H9 (cell line): ENCODE results near the gene ZNF385B. TPM values are rescaled to one million over a fixed set of nuclear protein-coding genes. Genes with fewer than 3 reads are reported as not detected.

Experiments used
- DNase-seq: peaks from one replicate; pipeline ENCODE4 v3.0.0-alpha.2; 2017
- H2AFZ ChIP-seq: one replicate; pipeline ENCODE4 v1.6.1; 2013; ENCODE audit warnings: mild to moderate bottlenecking, low read length, control low read depth, moderate library complexity
- H2AK5ac ChIP-seq: 2 replicates; pipeline ENCODE4 v1.6.1; 2013; ENCODE audit warnings: low read length, control low read depth, mixed read lengths; ENCODE audit not compliant: insufficient read length
- H2BK120ac ChIP-seq: one replicate; pipeline ENCODE4 v1.6.1; 2013; ENCODE audit warnings: low read depth, mild to moderate bottlenecking, low read length, control low read depth, inconsistent platforms; ENCODE audit not compliant: poor library complexity, severe bottlenecking
- H2BK12ac ChIP-seq: 2 replicates; pipeline ENCODE4 v1.6.1; 2013; ENCODE audit warnings: low read length, control low read depth, mixed read lengths, low read depth; ENCODE audit not compliant: insufficient read length
- H2BK15ac ChIP-seq: 2 replicates; pipeline ENCODE4 v1.6.1; 2013; ENCODE audit warnings: low read depth, low read length, control low read depth
- H2BK20ac ChIP-seq: one replicate; pipeline ENCODE4 v1.6.1; 2013; ENCODE audit warnings: low read depth, mild to moderate bottlenecking, low read length, control low read depth, inconsistent platforms; ENCODE audit not compliant: poor library complexity, severe bottlenecking
- H2BK5ac ChIP-seq: 2 replicates; pipeline ENCODE4 v1.6.1; 2013; ENCODE audit warnings: low read length, control low read depth, mixed read lengths; ENCODE audit not compliant: insufficient read length
- H3K14ac ChIP-seq: 2 replicates; pipeline ENCODE4 v1.6.1; 2013; ENCODE audit warnings: low read length, control low read depth; ENCODE audit not compliant: insufficient read depth
- H3K18ac ChIP-seq: 2 replicates; pipeline ENCODE4 v1.6.1; 2013; ENCODE audit warnings: low read depth, mild to moderate bottlenecking, mixed read lengths, low read length, control low read depth; ENCODE audit not compliant: insufficient read length
- H3K23ac ChIP-seq: 2 replicates; pipeline ENCODE4 v1.6.1; 2013; ENCODE audit warnings: low read length, control low read depth, mixed read lengths, low read depth; ENCODE audit not compliant: insufficient read length
- H3K23me2 ChIP-seq: 2 replicates; pipeline ENCODE4 v1.6.1; 2013; ENCODE audit warnings: low read depth, mild to moderate bottlenecking, mixed read lengths, low read length, control low read depth; ENCODE audit not compliant: insufficient read length, poor library complexity, severe bottlenecking
- H3K27ac ChIP-seq: 2 replicates; pipeline ENCODE4 v1.5.1; 2013; ENCODE audit warnings: low read length, control low read depth, mixed read lengths, low read depth; ENCODE audit not compliant: insufficient read length
- H3K27me3 ChIP-seq: 2 replicates; pipeline ENCODE4 v1.6.1; 2013; ENCODE audit warnings: low read length, control low read depth, inconsistent platforms; ENCODE audit not compliant: insufficient read depth
- H3K4ac ChIP-seq: 2 replicates; pipeline ENCODE4 v1.6.1; 2013; ENCODE audit warnings: low read depth, mild to moderate bottlenecking, control low read depth, inconsistent platforms, low read length, moderate library complexity
- H3K4me1 ChIP-seq: 2 replicates; pipeline ENCODE4 v1.6.1; 2013; ENCODE audit warnings: low read length, control low read depth, inconsistent platforms; ENCODE audit not compliant: insufficient read depth
- H3K4me2 ChIP-seq: 2 replicates; pipeline ENCODE4 v1.6.1; 2013; ENCODE audit warnings: low read length, control low read depth, mixed read lengths; ENCODE audit not compliant: insufficient read length, insufficient read depth
- H3K56ac ChIP-seq: 2 replicates; pipeline ENCODE4 v1.6.1; 2013; ENCODE audit warnings: low read depth, mild to moderate bottlenecking, mixed read lengths, low read length, control low read depth; ENCODE audit not compliant: insufficient read length
- H3K79me1 ChIP-seq: 2 replicates; pipeline ENCODE4 v1.6.1; 2013; ENCODE audit warnings: low read depth, mild to moderate bottlenecking, moderate library complexity, low read length, control low read depth, inconsistent platforms; ENCODE audit not compliant: insufficient read depth, poor library complexity, severe bottlenecking
- H3K79me2 ChIP-seq: 2 replicates; pipeline ENCODE4 v1.6.1; 2013; ENCODE audit warnings: low read length, control low read depth, inconsistent platforms; ENCODE audit not compliant: insufficient read depth
- H3K9ac ChIP-seq: 2 replicates; pipeline ENCODE4 v1.6.1; 2013; ENCODE audit warnings: low read length, control low read depth, mixed read lengths; ENCODE audit not compliant: insufficient read length; ENCODE audit errors: extremely low read depth
- H3K9me3 ChIP-seq: one replicate; pipeline ENCODE4 v1.6.1; 2013; ENCODE audit warnings: low read depth, low read length, inconsistent platforms; ENCODE audit not compliant: control insufficient read depth
- H3T11ph ChIP-seq: one replicate; pipeline ENCODE4 v1.6.1; 2013; ENCODE audit warnings: mild to moderate bottlenecking, low read length, control low read depth, inconsistent platforms
- H4K20me1 ChIP-seq: one replicate; pipeline ENCODE4 v1.6.1; 2013; ENCODE audit not compliant: control insufficient read depth, insufficient read length, insufficient read depth
- H4K5ac ChIP-seq: 2 replicates; pipeline ENCODE4 v1.6.1; 2013; ENCODE audit warnings: low read depth, mild to moderate bottlenecking, mixed read lengths, low read length, control low read depth; ENCODE audit not compliant: insufficient read length
- H4K8ac ChIP-seq: replicated peaks from 2 replicates; pipeline ENCODE4 v1.6.1; 2013; ENCODE audit warnings: low read length, control low read depth, mixed read lengths, low read depth; ENCODE audit not compliant: insufficient read length
- H4K91ac ChIP-seq: 2 replicates; pipeline ENCODE4 v1.6.1; 2013; ENCODE audit warnings: low read depth, mild to moderate bottlenecking, moderate library complexity, mixed read lengths, low read length, control low read depth; ENCODE audit not compliant: insufficient read length
- H3K27ac Mint-ChIP-seq, 3 experiments: 2 replicates in 2 of 3; 3 replicates in 1 of 3; pipeline ENCODE4 v1.8.0; 2020 to 2021; ENCODE audit warnings: mixed read lengths in 3 of 3, mild to moderate bottlenecking in 1 of 3, moderate library complexity in 1 of 3
- H3K27me3 Mint-ChIP-seq: 2 replicates; pipeline ENCODE4 v1.8.0; 2021; ENCODE audit warnings: low read depth, mild to moderate bottlenecking, moderate library complexity, mixed read lengths
- H3K36me3 Mint-ChIP-seq, 3 experiments: 2 replicates in 2 of 3; 3 replicates in 1 of 3; pipeline ENCODE4 v1.8.0; 2020 to 2021; ENCODE audit warnings: low read depth in 3 of 3, mixed read lengths in 3 of 3; ENCODE audit not compliant: insufficient read depth in 1 of 3
- H3K4me1 Mint-ChIP-seq, 2 experiments: 2 replicates each; pipeline ENCODE4 v1.8.0; 2020; ENCODE audit warnings: mixed read lengths in 2 of 2
- H3K4me3 Mint-ChIP-seq, 2 experiments: 2 replicates in 1 of 2; 3 replicates in 1 of 2; pipeline ENCODE4 v1.8.0; 2020 to 2021; ENCODE audit warnings: mild to moderate bottlenecking in 2 of 2, mixed read lengths in 2 of 2, moderate library complexity in 1 of 2
- H3K9me3 Mint-ChIP-seq, 2 experiments: 2 replicates in 1 of 2; 3 replicates in 1 of 2; pipeline ENCODE4 v1.8.0; 2020; ENCODE audit warnings: mild to moderate bottlenecking in 2 of 2, mixed read lengths in 2 of 2, moderate library complexity in 1 of 2
- CTCF ChIP-seq: fragments of 200-600 bp; sonication (generic); conservative IDR thresholded peaks from 3 replicates; pipeline ENCODE4 v1.8.0; 2021; ENCODE audit warnings: antibody characterized with exemption, mild to moderate bottlenecking
- WGBS: extraction: QIAGEN DNeasy Blood & Tissue Kit; methylation state at CpG from one replicate; pipeline ENCODE4 v1.1.7; 2013; ENCODE audit warnings: missing lambda C conversion rate, low lambda C conversion rate, mixed read lengths; ENCODE audit not compliant: insufficient read length; ENCODE audit errors: extremely low coverage; 5-methylcytosine and 5-hydroxymethylcytosine counted together
- total RNA-seq: library from RNA; stranded (reverse); gene quantifications from 2 replicates; pipeline ENCODE4 v1.2.1, GENCODE V29; 2021

ZNF385B gene
- total RNA-seq, 1 experiment from 2014 or later: 2.1 TPM

- H2AK5ac ChIP-seq: no peak overlapping the region
- H4K91ac ChIP-seq: no peak overlapping the region
- Mint-ChIP-seq H3K36me3 (no peaks in the 10 kb centered on the region), H3K27me3 (no peaks in the 10 kb centered on the region), H3K9me3 (no peaks in the 10 kb centered on the region), H3K27ac (no peak overlapping the region), H3K4me3 (no peak overlapping the region), H3K4me1 (peaks cover 16 to 28% of the 10 kb centered on the region in 2 experiments)
- H3K27me3 ChIP-seq: no peaks in the 10 kb centered on the region
- H2BK20ac ChIP-seq: no peak overlapping the region
- H4K5ac ChIP-seq: no peak overlapping the region
- no peaks in the 10 kb centered on the region for H3K9me3 ChIP-seq
- no peak overlapping the region for H3K4ac ChIP-seq
- no peak overlapping the region for H3K23ac ChIP-seq
- WGBS: no CpG with 5 or more reads among the region's 4 CpGs
- H4K8ac ChIP-seq: no peak overlapping the region
- no peak overlapping the region for H2BK5ac ChIP-seq
- H3K79me2 ChIP-seq: no peaks in the 10 kb centered on the region
- H2AFZ ChIP-seq: no peak overlapping the region
- no peak overlapping the region for H2BK15ac ChIP-seq
- H3K4me1 ChIP-seq: no peaks in the 10 kb centered on the region; the same call in 1 of the 2 replicates
- no peak overlapping the region for H3T11ph ChIP-seq
- no peak overlapping the region for H2BK12ac ChIP-seq
- no peak overlapping the region for H3K27ac ChIP-seq
- no peak overlapping the region for H3K14ac ChIP-seq
- DNase-seq: no peak
- no peak for TF ChIP-seq CTCF
- no peak overlapping the region for H2BK120ac ChIP-seq
- H3K4me2 ChIP-seq: no peak overlapping the region
- H3K18ac ChIP-seq: no peak overlapping the region
- no peaks in the 10 kb centered on the region for H4K20me1 ChIP-seq
- no peak overlapping the region for H3K56ac ChIP-seq
- no peaks in the 10 kb centered on the region for H3K79me1 ChIP-seq
- H3K23me2 ChIP-seq: no peaks in the 10 kb centered on the region
- H3K9ac ChIP-seq: no peak overlapping the region
These were observed 302.2 kb downstream of the ZNF385B start for GRCh38 chr2:179559108-179559806.
